ENCODE measurements around the gene HOXA4. TPM values are rescaled to one million over a fixed set of nuclear protein-coding genes. Genes with fewer than 3 reads are reported as not detected.

HOXA4 gene
- total RNA-seq, 1 donor from 2014 or later: not detected

- no peak overlapping the region for H3K27ac Mint-ChIP-seq (ENCODE audit: unreplicated experiment)
Observed at GRCh38 chr7:27174874-27175625, 44.5 kb upstream of the HOXA4 start.

GRCh38 chr7:27173956-27174873, 43.7 kb upstream of the HOXA4 start, which contains the start of gene HOXA10:
HOXA10 (minus strand) TSS chr7:27174320; CDS start chr7:27174306, 14 bp downstream.
- TF ChIP-seq, protein P1, sequence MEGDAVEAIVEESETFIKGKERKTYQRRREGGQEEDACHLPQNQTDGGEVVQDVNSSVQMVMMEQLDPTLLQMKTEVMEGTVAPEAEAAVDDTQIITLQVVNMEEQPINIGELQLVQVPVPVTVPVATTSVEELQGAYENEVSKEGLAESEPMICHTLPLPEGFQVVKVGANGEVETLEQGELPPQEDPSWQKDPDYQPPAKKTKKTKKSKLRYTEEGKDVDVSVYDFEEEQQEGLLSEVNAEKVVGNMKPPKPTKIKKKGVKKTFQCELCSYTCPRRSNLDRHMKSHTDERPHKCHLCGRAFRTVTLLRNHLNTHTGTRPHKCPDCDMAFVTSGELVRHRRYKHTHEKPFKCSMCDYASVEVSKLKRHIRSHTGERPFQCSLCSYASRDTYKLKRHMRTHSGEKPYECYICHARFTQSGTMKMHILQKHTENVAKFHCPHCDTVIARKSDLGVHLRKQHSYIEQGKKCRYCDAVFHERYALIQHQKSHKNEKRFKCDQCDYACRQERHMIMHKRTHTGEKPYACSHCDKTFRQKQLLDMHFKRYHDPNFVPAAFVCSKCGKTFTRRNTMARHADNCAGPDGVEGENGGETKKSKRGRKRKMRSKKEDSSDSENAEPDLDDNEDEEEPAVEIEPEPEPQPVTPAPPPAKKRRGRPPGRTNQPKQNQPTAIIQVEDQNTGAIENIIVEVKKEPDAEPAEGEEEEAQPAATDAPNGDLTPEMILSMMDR (IDR thresholded peaks at IDR 0.05): no peak
- peaks cover 78% of the 10 kb centered on the region for H3K27me3 Mint-ChIP-seq (ENCODE audit: unreplicated experiment)
- no peaks in the 10 kb centered on the region for H3K9me3 Mint-ChIP-seq (ENCODE audit: unreplicated experiment)
- H3K4me3 Mint-ChIP-seq (ENCODE audit: unreplicated experiment): peak within 1 kb of the TSS; percentile 57
- no peaks in the 10 kb centered on the region for H3K36me3 Mint-ChIP-seq (ENCODE audit: unreplicated experiment)
- H3K27ac Mint-ChIP-seq (ENCODE audit: unreplicated experiment): no peak within 1 kb of the TSS
- no peak for DNase-seq (ENCODE audit: extremely low spot score, unreplicated experiment)
- peaks cover 10% of the 10 kb centered on the region for H3K4me1 Mint-ChIP-seq (ENCODE audit: unreplicated experiment)

More at GRCh38 chr7:27174874-27175625, 44.5 kb upstream of the HOXA4 start:
- TF ChIP-seq, protein P1 (IDR thresholded peaks at IDR 0.05): no peak
- no peak for DNase-seq (ENCODE audit: extremely low spot score, unreplicated experiment)
- Mint-ChIP-seq H3K4me3 (ENCODE audit: unreplicated experiment) (peak overlapping the region; percentile 32), H3K36me3 (ENCODE audit: unreplicated experiment) (no peaks in the 10 kb centered on the region), H3K9me3 (ENCODE audit: unreplicated experiment) (no peaks in the 10 kb centered on the region), H3K4me1 (ENCODE audit: unreplicated experiment) (peaks cover 13% of the 10 kb centered on the region), H3K27me3 (ENCODE audit: unreplicated experiment) (peaks cover 85% of the 10 kb centered on the region)

DNA sequence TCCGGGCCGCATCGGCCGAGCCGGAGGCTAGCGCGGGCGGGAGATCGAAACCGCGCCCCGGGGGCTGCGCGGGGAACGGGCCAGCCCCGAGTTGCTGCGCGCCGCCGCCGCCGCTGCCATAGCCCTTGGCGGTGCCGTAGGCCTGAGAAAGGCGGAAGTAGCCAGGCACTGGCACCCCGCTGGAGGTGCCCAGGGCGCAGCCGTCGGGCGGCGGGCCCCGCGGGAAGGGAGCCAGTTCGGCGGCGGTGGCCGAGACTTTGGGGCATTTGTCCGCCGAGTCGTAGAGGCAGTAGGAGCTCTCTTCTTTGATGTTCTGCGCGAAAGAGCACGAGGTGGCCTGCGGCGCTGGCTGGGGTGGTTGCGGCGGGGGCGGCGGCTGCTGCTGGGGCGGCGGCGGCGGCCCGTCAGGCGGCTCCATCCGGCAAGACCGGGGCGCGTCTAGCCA, 43.0 kb upstream of the HOXA4 start:
- Mint-ChIP-seq H3K9me3 (ENCODE audit: unreplicated experiment) (no peaks in the 10 kb centered on the region), H3K4me3 (ENCODE audit: unreplicated experiment) (no peak overlapping the region), H3K27me3 (ENCODE audit: unreplicated experiment) (peaks cover 78% of the 10 kb centered on the region), H3K36me3 (ENCODE audit: unreplicated experiment) (peaks cover 2% of the 10 kb centered on the region), H3K4me1 (ENCODE audit: unreplicated experiment) (peaks cover 13% of the 10 kb centered on the region), H3K27ac (ENCODE audit: unreplicated experiment) (no peak overlapping the region)
- DNase-seq (ENCODE audit: extremely low spot score, unreplicated experiment): no peak
- TF ChIP-seq, protein P1 (IDR thresholded peaks at IDR 0.05): no peak

- H3K4me3 Mint-ChIP-seq (ENCODE audit: unreplicated experiment): peak overlapping the region; percentile 57
- H3K27ac Mint-ChIP-seq (ENCODE audit: unreplicated experiment): no peak overlapping the region
- no peak for DNase-seq (ENCODE audit: extremely low spot score, unreplicated experiment)
Observed at GRCh38 chr7:27172823-27173510, 42.4 kb upstream of the HOXA4 start.

More at GRCh38 chr7:27172823-27173510, 42.4 kb upstream of the HOXA4 start:
- TF ChIP-seq, protein P1 (IDR thresholded peaks at IDR 0.05): no peak
- Mint-ChIP-seq H3K36me3 (ENCODE audit: unreplicated experiment) (peaks cover 2% of the 10 kb centered on the region), H3K4me1 (ENCODE audit: unreplicated experiment) (peaks cover 13% of the 10 kb centered on the region), H3K9me3 (ENCODE audit: unreplicated experiment) (no peaks in the 10 kb centered on the region), H3K27me3 (ENCODE audit: unreplicated experiment) (peaks cover 78% of the 10 kb centered on the region)
